Skin of body (tissue), 2 donors: ENCODE results near the gene ANKRD33B. TPM values are rescaled to one million over a fixed set of nuclear protein-coding genes. Genes with fewer than 3 reads are reported as not detected.

Source experiments
- DNase-seq: peaks from one replicate; lab custom pipeline; 2025; lab: John Stamatoyannopoulos, UW
- total RNA-seq: library from RNA; depleted of rRNA; stranded (reverse); fragments of >200 nt; gene quantifications from one replicate; pipeline ENCODE4 v1.2.3, GENCODE V29; 2014

ANKRD33B gene
- total RNA-seq, 1 donor from 2014 or later: 7.4 TPM

DNA sequence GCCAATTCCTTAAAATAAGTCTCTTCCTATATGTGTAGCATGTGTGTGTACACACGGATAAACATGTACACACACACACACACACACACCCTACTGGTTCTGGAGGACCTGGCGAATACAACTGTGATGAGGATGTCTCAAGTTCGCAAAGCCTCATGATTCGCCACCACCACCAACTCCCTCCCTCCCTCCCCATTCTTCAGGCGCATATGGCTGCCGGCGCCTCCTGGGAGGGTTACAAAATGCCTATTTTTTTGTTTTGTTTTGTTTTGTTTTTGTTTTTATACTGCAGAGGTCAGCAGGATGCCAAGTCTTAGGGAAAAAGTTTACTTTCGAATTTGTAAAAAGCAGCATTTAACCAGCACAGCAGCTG, 109.1 kb downstream of the ANKRD33B start:
- DNase-seq: no peak

DNA sequence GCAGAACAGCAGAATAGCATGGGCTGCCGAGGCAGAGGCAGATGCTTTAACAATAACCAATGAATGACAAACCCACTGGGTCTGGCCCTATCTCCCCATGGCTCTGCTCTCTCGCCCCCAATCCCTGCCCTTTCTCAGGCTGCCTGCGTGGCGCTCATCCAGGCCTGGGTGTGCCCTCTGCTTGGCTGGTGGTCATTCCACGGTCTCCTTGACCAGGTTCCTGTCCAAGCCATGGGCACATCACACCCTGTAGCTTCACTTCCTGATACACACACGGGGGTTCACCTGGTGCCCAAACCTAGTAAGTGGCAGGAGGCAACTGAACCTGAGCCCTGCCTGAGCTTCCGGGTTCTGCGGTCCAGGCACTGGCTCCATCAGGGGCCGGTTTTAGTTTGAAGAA, 109.5 kb downstream of the ANKRD33B start:
- DNase-seq: no peak

- DNase-seq: no peak
These were observed 110.2 kb downstream of the ANKRD33B start for GRCh38 chr5:10674096-10674495.

- DNase-seq: no peak
These were observed 110.7 kb downstream of the ANKRD33B start for GRCh38 chr5:10674582-10674981.

GRCh38 chr5:10675177-10675700, 111.4 kb downstream of the ANKRD33B start:
- no peak for DNase-seq

GRCh38 chr5:10676224-10676623, 112.4 kb downstream of the ANKRD33B start:
- no peak for DNase-seq

DNA sequence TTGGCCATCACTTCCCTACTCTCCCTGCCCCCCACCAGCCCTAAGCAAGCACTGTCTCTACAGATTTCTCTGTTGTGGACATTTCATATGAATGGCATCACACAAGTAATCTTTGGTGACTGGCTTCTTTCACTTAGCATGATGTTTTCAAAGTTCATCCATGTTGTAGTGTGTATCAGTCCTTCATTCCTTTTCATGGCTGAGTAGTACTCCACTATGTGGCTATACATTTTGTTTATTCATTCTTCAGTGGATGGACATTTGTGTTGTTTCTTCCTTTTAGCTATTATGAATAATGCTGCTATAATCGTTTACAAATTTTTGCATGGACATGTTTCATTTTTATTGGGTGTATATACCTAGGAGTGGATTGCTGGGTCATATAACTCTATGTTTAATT, 113.1 kb downstream of the ANKRD33B start:
- DNase-seq: no peak

DNA sequence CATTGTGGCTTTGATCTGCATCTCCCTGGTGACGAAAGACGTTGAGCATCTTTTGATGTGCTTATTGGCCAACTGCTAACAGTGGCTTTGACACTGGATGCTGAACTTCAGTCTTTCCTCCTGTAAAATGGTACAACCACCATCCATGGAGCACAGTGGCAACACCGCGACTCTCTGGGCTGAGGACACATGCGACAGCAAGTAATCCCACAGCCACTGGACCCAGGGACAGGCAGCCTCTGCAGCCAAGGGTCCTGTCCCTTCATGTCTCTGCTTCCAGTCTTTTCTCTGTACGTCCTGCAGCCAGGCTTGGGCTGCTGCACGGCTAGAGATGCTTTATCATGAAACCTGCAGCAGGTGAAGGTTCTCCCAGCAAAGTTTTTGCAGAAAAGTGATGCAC, 113.7 kb downstream of the ANKRD33B start:
- DNase-seq: no peak

- DNase-seq: no peak
These were observed 114.4 kb downstream of the ANKRD33B start for GRCh38 chr5:10678244-10678643.

- DNase-seq: no peak
These were observed 115.6 kb downstream of the ANKRD33B start for GRCh38 chr5:10679336-10679988.

GRCh38 chr5:10680876-10681481, 117.1 kb downstream of the ANKRD33B start:
- no peak for DNase-seq

DNA sequence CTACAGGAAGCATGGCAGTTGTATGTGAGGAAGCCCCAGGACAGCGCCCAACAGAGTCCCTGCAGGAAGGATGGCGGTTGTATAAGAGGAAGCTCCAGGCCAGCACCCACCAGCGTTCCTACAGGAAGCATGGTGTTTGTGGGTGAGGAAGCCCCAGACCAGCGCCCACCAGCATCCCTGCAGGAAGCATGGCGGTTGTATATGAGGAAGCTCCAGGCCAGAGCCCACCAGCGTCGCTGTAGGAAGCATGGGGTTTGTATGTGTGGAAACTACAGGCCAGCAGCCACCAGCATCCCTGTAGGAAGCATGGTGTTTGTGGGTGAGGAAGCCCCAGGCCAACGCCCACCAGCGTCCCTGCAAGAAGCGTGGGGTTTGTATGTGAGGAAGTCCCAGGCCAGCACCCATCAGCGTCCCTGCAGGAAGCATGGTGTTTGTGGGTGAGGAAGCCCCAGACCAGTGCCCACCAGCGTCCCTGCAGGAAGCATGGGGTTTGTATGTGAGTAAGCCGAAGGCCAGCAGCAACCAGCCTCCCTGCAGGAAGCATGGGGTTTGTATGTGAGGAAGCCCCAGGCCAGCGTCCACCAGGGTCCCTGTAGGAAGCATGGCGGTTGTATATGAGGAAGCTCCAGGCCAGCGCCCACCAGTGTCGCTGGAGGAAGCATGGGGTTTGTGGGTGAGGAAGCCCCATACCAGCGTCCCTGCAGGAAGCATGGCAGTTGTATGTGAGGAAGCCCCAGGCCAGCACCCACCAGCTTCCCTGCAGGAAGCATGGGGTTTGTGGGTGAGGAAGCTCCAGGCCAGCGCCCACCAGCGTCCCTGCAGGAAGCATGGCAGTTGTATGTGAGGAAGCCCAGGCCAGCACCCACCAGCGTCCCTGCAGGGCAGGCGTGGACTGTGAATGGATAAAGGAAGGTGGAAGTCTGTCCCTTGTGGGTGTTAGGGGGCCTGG, 118.1 kb downstream of the ANKRD33B start:
- no peak for DNase-seq

GRCh38 chr5:10682801-10683525, 119.1 kb downstream of the ANKRD33B start:
- no peak for DNase-seq

DNA sequence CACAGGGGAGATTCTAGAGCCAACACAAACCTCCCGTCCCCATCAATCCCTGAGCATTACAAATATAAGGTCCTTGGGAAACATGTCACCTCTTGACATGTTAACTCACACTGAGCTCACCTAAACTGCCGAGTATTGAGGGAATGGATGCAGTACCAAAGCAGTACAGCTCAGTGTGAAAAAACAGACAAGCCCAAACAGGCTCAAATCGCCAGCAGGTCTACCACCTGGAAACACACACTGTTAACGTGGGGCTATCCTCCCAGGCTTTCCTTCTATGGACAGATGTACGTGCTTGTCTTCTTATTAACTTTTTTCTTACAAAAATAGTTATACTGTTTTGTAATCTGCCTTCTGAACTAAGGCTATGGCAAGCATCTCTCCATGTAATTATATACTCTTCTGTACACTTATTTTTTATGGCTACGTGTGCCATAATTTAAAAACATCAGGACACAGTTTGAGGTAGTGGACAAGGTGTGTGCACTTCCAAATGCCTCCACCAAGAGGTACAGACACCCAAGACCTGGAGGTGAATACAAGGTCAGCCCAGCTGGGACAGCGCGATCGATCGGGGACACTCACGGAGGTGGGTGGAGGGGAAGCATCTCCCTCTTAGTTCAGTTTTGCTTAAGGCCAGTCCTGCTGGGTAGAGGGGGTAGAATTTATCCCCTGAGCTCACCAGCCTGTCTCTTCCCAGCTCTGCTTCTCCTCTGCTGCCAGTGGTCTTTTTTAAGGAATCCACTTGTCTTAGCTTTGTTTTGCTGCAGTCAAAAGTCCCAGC, 120.6 kb downstream of the ANKRD33B start:
- DNase-seq: no peak

- no peak for DNase-seq
These were observed 121.2 kb downstream of the ANKRD33B start for GRCh38 chr5:10685115-10685521.

- DNase-seq: no peak
These were observed 123.0 kb downstream of the ANKRD33B start for GRCh38 chr5:10686890-10687289.

DNA sequence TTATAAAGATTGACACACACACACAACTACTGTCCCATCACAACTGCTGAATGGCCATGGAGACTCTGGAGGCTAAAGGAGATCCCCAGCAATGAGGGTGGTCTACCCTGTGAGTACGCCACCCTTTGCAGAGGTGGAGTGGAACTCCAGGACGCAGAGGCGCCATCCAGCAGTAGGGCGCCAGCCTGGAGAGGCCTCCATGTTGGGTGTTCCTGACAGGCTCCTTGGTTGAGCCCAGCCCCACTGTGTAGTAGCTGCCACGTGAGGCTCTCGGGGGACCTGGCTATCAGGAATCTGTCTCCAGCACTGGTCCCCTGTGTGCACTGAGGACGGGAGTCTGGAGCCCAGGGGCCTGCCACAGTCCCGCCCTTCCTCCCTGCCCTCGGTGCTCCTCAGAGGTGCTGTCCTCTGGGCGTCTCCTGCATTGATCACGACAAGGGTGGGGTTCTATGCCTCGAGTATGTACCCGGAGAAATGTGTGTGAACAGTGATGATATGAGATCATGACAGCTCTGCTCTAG, 124.8 kb downstream of the ANKRD33B start:
- no peak for DNase-seq

DNA sequence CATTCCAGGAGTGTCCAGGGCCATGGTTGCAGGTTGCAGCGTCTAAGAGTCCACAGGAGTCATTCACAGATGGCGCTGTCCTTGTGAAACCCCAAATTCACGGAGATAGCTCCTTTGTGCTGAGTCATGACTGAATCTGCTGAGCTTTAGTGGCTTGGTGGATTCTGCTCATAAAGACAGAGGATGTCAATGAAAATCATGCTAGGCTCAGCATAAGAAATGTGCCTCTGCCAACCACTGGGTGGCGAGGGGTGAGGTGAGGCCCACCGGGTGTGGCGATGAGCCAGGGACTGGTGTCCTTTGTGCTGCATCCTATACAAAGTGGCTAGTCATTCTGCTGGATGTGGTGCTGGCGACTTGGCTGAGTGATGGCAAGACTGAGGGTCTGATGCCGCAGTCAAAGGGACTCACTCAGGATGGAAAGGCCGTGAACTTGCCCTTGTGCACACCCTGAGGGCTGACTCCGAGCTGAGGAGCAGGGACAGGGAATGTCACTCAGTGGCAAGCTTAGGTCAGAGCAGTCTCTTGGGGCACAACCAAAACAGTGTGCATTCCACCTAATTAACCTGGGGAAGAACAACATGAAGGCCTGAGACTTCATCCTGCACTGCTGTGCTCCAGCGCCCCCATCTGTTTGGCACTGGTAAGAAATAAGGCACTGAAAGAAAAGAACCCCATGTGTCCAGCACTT, 125.7 kb downstream of the ANKRD33B start:
- DNase-seq: no peak
